Adipocyte (in vitro differentiated cells): Measurements from ENCODE around the gene CIB4.
"Not testable (repeated sequence)": the region's sequence is repeated elsewhere in the genome, so short reads cannot be mapped to it uniquely, and the experiment has no call there.

Experiments used
- DNase-seq: peaks from one replicate; pipeline ENCODE4 v3.0.0-alpha.2; 2015; ENCODE audit warnings: low read depth
- H3K27me3 ChIP-seq: replicated peaks from 2 replicates; pipeline ENCODE4 v1.7.0; 2013; ENCODE audit warnings: mild to moderate bottlenecking, low read length, moderate library complexity; ENCODE audit not compliant: control insufficient read depth, insufficient read depth
- H3K36me3 ChIP-seq: 2 replicates; pipeline ENCODE4 v1.7.0; 2013; ENCODE audit warnings: low read length, mild to moderate bottlenecking, moderate library complexity; ENCODE audit not compliant: control insufficient read depth, insufficient read depth, severe bottlenecking
- H3K4me1 ChIP-seq: 2 replicates; pipeline ENCODE4 v1.7.0; 2013; ENCODE audit warnings: mild to moderate bottlenecking, low read length, moderate library complexity; ENCODE audit not compliant: control insufficient read depth, insufficient read depth
- H3K4me3 ChIP-seq: 2 replicates; pipeline ENCODE4 v1.7.0; 2013; ENCODE audit warnings: mild to moderate bottlenecking, low read length, moderate library complexity
- H3K9ac ChIP-seq: 2 replicates; pipeline ENCODE4 v1.7.0; 2013; ENCODE audit warnings: mild to moderate bottlenecking, low read length, moderate library complexity
- H3K9me3 ChIP-seq: 2 replicates; pipeline ENCODE4 v1.7.0; 2013; ENCODE audit warnings: mild to moderate bottlenecking, low read length, moderate library complexity; ENCODE audit not compliant: control insufficient read depth

CIB4 gene

GRCh38 chr2:26569216-26570082, 71.7 kb downstream of the CIB4 start:
- no peak overlapping the region for H3K4me3 ChIP-seq
- peaks cover 89% of the 10 kb centered on the region for H3K27me3 ChIP-seq
- H3K9ac ChIP-seq: no peak overlapping the region
- no peaks in the 10 kb centered on the region for H3K36me3 ChIP-seq
- no peaks in the 10 kb centered on the region for H3K4me1 ChIP-seq
- no peaks in the 10 kb centered on the region for H3K9me3 ChIP-seq
- no peak for DNase-seq

- peaks cover 92% of the 10 kb centered on the region for H3K27me3 ChIP-seq
- H3K9ac ChIP-seq: no peak overlapping the region
- H3K4me3 ChIP-seq: no peak overlapping the region
- no peaks in the 10 kb centered on the region for H3K9me3 ChIP-seq
- DNase-seq: no peak
- peaks cover 1% of the 10 kb centered on the region for H3K4me1 ChIP-seq
- H3K36me3 ChIP-seq: no peaks in the 10 kb centered on the region
Observed at GRCh38 chr2:26568076-26568890, 72.9 kb downstream of the CIB4 start.

GRCh38 chr2:26567534-26567933, 73.6 kb downstream of the CIB4 start:
- H3K36me3 ChIP-seq: no peaks in the 10 kb centered on the region
- H3K9ac ChIP-seq: no peak overlapping the region
- no peak for DNase-seq

GRCh38 chr2:26566731-26567130, 74.4 kb downstream of the CIB4 start:
- peaks cover 11% of the 10 kb centered on the region for H3K4me1 ChIP-seq
- H3K27me3 ChIP-seq: peaks cover 93% of the 10 kb centered on the region
- H3K36me3 ChIP-seq, H3K9ac ChIP-seq, H3K9me3 ChIP-seq, H3K4me3 ChIP-seq, DNase-seq: not testable (repeated sequence)

More at GRCh38 chr2:26567534-26567933, 73.6 kb downstream of the CIB4 start:
- Histone ChIP-seq H3K4me3 (no peak overlapping the region), H3K4me1 (peaks cover 9% of the 10 kb centered on the region), H3K9me3 (no peaks in the 10 kb centered on the region), H3K27me3 (peaks cover 92% of the 10 kb centered on the region)

- H3K36me3 ChIP-seq: no peaks in the 10 kb centered on the region
- no peak overlapping the region for H3K4me3 ChIP-seq
- no peak for DNase-seq
- peaks cover 93% of the 10 kb centered on the region for H3K27me3 ChIP-seq
- H3K4me1 ChIP-seq: peaks cover 11% of the 10 kb centered on the region
- no peak overlapping the region for H3K9ac ChIP-seq
- no peaks in the 10 kb centered on the region for H3K9me3 ChIP-seq
Observed at GRCh38 chr2:26566081-26566375, 75.1 kb downstream of the CIB4 start.

- DNase-seq: no peak
- Histone ChIP-seq H3K36me3 (no peaks in the 10 kb centered on the region), H3K27me3 (peaks cover 92% of the 10 kb centered on the region), H3K4me3 (no peak overlapping the region), H3K9me3 (no peaks in the 10 kb centered on the region), H3K9ac (no peak overlapping the region), H3K4me1 (peaks cover 11% of the 10 kb centered on the region)
Observed at GRCh38 chr2:26564121-26564644, 77.0 kb downstream of the CIB4 start.

GRCh38 chr2:26563686-26564085, 77.5 kb downstream of the CIB4 start:
- no peak for DNase-seq
- H3K36me3 ChIP-seq: no peaks in the 10 kb centered on the region
- H3K9me3 ChIP-seq: no peaks in the 10 kb centered on the region
- no peak overlapping the region for H3K9ac ChIP-seq
- H3K4me1 ChIP-seq: peaks cover 11% of the 10 kb centered on the region
- peaks cover 93% of the 10 kb centered on the region for H3K27me3 ChIP-seq
- no peak overlapping the region for H3K4me3 ChIP-seq

GRCh38 chr2:26562811-26563645, 78.1 kb downstream of the CIB4 start:
- H3K36me3 ChIP-seq: no peaks in the 10 kb centered on the region
- DNase-seq: peak; percentile 15
- H3K9ac ChIP-seq: no peak overlapping the region
- H3K27me3 ChIP-seq: peaks cover 93% of the 10 kb centered on the region
- H3K4me1 ChIP-seq: peaks cover 11% of the 10 kb centered on the region
- H3K4me3 ChIP-seq: peak overlapping the region; percentile 64
- no peaks in the 10 kb centered on the region for H3K9me3 ChIP-seq

- peak overlapping the region; percentile 64 for H3K4me3 ChIP-seq
- H3K27me3 ChIP-seq: peaks cover 95% of the 10 kb centered on the region
- H3K36me3 ChIP-seq: no peaks in the 10 kb centered on the region
- H3K9ac ChIP-seq: no peak overlapping the region
- DNase-seq: peak; percentile 53
- H3K9me3 ChIP-seq: no peaks in the 10 kb centered on the region
- peaks cover 11% of the 10 kb centered on the region for H3K4me1 ChIP-seq
Observed at GRCh38 chr2:26561918-26562810, 79.0 kb downstream of the CIB4 start.

- no peak overlapping the region for H3K4me3 ChIP-seq
- no peaks in the 10 kb centered on the region for H3K36me3 ChIP-seq
- no peaks in the 10 kb centered on the region for H3K9me3 ChIP-seq
- peaks cover 11% of the 10 kb centered on the region for H3K4me1 ChIP-seq
- DNase-seq: no peak
- H3K27me3 ChIP-seq: peaks cover 95% of the 10 kb centered on the region
- no peak overlapping the region for H3K9ac ChIP-seq
Observed at GRCh38 chr2:26561376-26561775, 79.8 kb downstream of the CIB4 start.
